NCI-H345 (cell line): ENCODE results near the gene PRXL2A.
A peak's percentile ranks its signal among the peaks of the same experiment; 100 is the strongest.

Experiments
- DNase-seq: peaks from one replicate; lab custom pipeline; 2025; lab: John Stamatoyannopoulos, UW

PRXL2A gene

DNA sequence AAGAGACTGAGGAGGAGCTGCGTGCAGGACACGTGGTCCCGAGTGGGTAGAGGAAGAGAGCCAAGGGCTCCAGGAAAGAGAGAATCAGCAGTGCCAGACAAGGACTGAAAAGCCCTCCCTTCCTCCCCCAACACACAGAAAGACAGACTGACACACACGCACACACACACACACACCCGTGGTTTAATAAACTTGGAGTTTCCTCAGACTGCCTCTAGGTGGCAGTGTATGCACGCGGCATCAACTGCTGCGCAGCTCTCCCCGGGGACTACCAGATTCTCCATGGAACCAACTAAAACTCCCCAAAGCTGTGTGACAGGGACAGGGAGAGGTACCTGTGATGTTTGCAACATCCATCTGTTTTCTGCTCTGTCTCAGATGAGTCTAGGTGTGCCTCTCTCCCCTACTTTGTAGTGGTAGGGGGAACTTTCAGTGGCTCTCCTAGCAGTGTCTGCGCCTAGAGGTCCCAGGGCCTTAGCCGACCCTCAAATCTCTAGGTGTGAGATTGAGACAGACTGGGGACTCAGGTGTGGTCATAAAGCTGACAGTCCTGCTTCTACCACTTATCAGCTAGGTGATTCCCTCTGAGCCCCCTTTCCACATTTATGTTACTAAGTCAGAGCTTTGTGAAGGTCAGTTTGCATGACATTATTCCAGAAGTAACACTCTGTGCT, 36.4 kb downstream of the PRXL2A start:
- DNase-seq: peak; percentile 39

GRCh38 chr10:80447436-80448190, 39.3 kb downstream of the PRXL2A start:
- no peak for DNase-seq

DNA sequence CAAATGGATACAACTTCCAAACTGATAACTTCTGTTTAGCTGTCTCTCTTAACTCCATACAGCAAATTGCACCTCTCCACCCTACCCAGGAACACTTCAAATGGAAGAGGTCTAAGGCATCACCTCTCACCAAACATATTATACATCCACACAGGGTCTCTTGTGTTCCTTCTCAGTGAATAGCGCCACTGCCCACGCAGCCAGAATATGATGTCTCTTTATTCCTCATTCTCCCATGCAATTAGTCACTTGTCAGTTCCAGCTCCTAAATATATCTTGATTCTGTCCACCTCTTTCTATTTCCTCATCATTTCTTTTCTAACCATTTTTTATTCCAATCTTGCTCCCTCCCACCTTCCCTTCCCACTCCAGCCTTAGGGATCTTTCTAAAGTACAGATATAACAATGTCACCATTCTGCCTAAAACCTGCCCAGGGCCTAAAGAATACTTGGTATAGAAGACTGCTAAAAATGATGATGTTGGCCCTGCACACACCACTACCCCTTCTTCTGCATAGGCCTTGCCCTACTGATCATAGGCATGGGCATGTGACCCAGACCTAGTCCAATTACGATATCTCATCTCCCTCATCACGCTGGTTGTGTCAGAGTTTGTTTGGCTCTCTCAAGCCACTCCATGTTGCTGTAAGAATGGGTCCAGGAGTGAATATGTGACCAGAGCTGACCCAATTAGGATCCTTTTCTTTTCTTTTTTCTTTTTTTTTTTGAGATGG, 40.0 kb downstream of the PRXL2A start:
- DNase-seq: no peak

GRCh38 chr10:80449520-80449919, 41.2 kb downstream of the PRXL2A start:
- no peak for DNase-seq

DNA sequence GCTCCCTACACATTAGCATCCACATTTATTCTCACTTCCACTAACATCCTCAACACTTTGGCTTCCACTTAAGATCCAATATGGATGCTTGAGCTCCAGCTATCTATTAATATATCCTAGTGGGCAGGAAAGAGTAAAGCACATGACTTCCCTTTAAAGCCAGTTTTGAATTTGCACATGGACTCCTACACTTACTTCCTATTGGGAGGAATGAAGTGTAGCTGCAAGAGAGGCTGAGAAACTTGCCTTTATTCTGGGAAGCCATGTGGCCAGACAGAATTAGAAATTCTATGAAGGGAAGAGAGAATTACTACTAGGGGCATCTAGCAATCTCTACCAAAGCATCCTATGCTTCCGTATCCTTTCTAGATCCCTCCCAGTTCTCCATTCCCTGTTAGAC, 42.8 kb downstream of the PRXL2A start:
- no peak for DNase-seq

- no peak for DNase-seq
Measured at GRCh38 chr10:80452069-80452468, 43.7 kb downstream of the PRXL2A start.

DNA sequence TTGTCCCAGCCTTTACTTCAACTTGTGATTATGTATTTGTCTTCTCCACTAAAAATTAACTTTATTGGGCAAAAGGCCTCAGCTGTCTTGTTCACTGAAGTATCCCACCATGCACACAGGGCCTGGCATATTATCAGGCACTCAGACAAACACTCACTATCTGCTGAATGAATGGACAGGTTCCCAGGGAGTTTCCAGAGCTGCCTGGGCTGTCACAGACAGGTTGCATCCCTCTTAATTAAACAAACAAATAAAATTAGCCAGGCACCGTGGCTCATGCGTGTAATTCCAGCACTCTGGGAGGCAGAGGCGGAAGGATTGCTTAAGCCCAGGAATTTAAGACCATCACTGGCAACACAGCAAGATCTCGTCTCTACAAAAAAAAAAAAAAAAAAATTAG, 44.3 kb downstream of the PRXL2A start:
- no peak for DNase-seq

DNA sequence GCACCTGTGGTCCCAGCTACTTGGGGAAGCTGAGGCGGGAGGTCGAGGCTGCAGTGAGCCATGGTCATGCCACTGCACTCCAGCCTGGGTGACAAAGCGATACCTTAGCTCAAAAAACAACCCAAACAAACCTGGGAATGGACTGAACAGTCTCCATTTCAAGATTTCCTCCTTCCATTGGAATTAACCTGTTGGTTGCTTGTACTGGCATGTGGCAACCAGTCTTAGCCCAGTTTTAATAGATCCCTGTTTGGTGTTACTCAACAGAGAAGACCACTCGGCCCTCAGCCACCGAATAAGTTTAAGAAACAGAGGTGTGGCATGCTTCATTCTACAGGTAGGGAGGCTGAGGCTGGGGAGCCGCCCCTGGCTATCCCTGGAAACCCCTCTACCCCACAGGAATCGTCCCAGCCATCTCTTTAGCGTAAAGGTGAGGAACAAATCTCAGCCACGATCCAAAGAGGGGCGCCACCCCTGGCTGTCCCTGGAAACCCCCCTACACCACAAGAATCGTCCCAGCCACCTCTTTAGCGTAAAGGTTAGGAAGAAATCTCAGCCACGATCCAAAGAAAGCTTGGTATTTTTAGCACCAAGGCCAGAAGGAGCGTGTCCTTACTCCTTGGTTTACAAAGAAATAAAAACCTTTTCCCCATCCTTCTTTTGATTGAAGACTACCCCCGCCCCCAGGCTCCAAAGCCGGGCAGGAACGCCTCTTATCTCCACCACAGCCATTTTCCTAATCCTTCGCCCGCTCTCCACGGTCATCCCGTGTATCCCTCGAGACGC, 44.9 kb downstream of the PRXL2A start:
- no peak for DNase-seq

DNA sequence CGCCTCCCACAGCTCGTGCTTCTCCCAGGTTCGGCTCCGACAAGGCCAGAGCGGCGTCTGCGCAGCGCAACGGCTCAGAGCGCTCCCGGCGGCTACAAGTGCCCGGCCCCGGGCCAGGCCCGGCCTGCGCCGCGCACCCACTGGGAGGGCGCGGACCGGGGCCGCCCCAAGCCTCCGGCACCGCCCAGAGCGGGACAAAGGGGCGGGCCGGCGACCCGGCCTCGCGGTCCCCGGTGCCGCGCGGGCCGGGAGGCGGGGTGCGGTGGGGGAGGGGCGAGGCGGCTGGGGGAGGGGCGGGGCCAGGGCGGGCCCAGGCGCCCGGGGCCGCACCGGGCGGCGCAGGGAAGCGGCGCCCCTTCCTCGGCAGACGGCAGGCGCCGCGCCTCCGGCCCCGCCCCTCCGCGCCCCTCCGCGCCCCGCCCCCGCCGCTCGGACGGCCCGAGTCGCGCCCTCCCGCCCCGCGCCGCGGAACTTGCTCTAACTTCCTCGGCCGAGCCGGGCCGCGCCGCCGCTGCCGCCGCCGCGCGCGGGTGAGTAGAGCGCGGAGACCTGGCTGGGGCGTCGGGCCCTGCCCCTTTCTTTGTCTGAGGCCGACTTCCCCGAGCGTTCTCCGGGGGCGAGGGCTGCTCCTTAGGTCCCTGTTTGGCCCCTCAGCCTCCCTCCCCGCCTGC, 45.6 kb downstream of the PRXL2A start, which contains the start of gene TSPAN14:
TSS of gene TSPAN14 (plus strand) at position 469 of the 671 bp plus-strand sequence. CDS start 34,924 bp downstream, outside the sequence.
- peak; percentile 73 for DNase-seq

- no peak for DNase-seq
Measured at GRCh38 chr10:80454513-80455460, 46.4 kb downstream of the PRXL2A start.

GRCh38 chr10:80455461-80456349, 47.4 kb downstream of the PRXL2A start:
- DNase-seq: no peak

DNA sequence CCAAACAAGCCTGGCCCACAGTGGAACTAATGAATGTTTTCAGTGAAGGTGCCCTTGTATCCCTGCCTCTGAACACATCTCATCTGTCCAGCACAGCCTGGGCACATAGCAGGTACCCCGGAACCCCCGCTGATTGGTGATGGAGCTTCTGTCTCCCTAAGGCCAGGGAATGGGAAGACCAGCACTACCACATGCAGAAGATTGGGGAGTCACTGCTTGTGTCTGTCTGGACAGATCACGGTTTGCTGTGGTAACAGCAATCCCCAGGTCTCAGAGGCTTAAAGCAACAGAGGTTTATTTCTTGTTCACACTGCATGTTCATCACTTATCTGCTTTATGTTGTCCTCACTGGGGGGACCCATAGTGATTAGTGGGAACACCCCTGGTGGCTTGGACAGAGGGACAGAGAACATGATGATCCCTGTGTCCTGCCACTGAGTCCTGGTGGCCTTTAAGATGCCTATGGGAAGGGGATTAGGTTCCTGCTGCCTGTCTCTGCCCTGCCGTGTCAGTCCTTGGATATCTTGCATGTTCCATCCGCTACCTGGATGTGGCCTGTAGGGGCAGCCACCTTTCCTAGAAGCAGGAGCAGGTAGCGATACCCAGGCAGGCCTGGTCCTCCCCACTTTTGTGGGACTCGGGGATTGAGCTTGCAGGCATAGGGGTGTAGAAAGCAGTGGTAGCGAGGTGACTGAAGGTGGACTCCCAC, 49.4 kb downstream of the PRXL2A start:
- no peak for DNase-seq

GRCh38 chr10:80458263-80458625, 49.9 kb downstream of the PRXL2A start:
- DNase-seq: no peak

- no peak for DNase-seq
Measured at GRCh38 chr10:80458638-80459037, 50.3 kb downstream of the PRXL2A start.

DNA sequence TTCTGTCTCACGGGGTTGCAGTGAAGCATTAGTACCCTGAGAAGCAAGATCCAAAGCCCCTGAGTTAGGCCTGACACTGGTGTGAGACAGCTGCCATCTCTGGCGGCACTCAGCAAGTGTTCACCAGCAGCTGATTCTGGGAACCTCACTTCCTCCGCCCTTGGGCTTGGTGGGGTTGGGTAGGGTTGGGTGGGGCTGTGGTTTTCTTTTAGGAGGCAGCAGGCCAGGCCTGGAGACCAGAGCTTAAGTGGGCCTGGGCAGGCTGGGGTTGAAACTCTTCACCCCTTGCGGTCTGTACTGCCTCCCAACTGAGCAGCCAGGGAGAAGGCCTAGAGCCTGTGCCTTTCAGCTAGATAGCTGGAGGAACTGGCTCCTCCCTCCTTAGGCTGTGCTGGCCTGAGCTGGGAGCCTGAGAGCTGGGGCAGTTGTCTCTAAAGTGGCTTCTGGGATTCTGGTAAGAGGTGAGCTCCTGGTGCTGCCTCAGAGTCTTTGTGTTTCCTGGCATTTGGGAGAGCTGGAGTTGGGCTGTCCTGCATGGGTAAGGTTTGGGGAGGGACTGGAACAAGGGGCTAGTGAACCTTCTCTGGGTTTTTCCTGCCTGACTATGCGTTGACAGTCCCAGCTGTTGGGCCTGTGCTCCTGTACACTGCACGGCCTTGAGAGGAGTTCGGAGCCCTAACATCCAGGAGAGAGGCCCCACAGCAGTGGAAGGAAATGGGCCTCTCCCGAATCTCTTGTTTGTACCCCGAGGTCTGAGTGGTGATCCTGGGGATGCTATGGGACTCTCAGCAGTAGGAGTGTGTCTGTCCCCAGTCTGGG, 50.9 kb downstream of the PRXL2A start:
- DNase-seq: peak; percentile 14

DNA sequence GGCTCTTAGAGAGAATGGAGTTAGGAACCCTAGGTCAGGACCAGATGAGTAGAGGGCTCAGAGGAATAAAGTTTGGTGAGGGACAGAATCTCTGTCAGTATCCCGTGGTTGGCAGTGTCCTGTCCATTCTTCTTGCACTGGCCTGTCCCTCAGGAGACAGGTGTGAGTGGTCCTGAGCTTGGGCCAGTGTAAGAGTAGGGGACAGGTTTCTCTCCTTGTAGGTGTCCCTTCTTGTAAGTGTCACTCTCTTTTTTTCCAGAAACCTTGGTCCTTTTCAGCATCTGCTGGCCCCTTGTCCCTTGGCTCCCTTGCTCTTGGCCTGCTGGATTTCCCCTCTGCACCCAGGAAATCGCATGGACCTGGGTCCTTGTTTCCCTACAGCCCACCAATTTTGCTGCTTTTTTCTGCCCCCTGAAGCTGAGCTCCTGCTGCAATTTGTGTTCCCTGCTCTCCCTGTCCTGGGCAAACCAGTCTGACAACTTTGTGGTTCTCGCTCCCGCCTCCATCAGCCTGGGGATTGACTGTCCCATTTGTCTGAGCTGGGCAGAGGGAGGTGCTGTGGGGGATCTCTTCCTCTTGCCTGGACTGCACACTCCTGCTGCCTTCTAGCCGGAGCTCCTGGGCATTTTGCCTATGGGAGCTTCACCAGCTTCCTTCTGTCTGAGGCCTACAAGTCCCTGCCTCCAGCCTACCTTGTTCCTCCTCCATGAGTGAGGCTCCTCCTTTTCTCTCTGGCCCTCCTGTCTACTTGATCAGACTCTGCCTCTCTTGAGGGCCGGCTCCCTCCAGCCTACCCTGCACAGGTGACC, 52.3 kb downstream of the PRXL2A start:
- DNase-seq: peak; percentile 83
